HCT116 (cell line): ENCODE data around the gene VANGL2. TPM values are rescaled to one million over a fixed set of nuclear protein-coding genes. Genes with fewer than 3 reads are reported as not detected.

Experiments
- ATAC-seq: fragments of 200-7000 bp; cut with Tn5 transposase; 2 replicates; pipeline ENCODE4 v1.9.1; 2020; ENCODE audit warnings: mild to moderate bottlenecking, moderate library complexity
- BruUV-seq: library from RNA; stranded (reverse); fragments of 400-500 nt; replicated peaks from 2 replicates; lab custom pipeline; 2021; lab: Mats Ljungman, UMichigan
- CTCF ChIA-PET: fragments of 300-600 bp; sonication (Branson Sonifier 250); formaldehyde crosslinking; loops from one replicate; lab custom pipeline; 2021; ENCODE audit warnings: antibody characterized with exemption; lab: Charles Lee
- POLR2A ChIA-PET: fragments of 300-600, 350-600 bp; sonication (Branson Sonifier 250); formaldehyde crosslinking; loops from one replicate; lab custom pipeline; 2021; ENCODE audit warnings: antibody characterized with exemption; lab: Charles Lee
- RAD21 ChIA-PET, 2 experiments: fragments of 300-600 bp; sonication (Branson Sonifier 250); formaldehyde crosslinking; loops; one replicate each; lab custom pipeline; 2023; ENCODE audit warnings: low total read pairs in 2 of 2; ENCODE audit not compliant: uncharacterized antibody in 2 of 2, unreplicated experiment in 2 of 2, low non-redundant PET in 1 of 2; lab: Charles Lee
- DNase-seq: peaks from one replicate; pipeline ENCODE4 v3.0.0-alpha.2; 2010; ENCODE audit warnings: low read depth, low spot score
- H2AFZ ChIP-seq: fragments of 200-600 bp; shearing (Covaris generic), sonication (generic); 2 replicates; pipeline ENCODE4 v1.6.1; 2017; ENCODE audit warnings: low read depth, mixed run types, mixed read lengths, antibody characterized with exemption, low read length; ENCODE audit not compliant: poor library complexity, severe bottlenecking
- H3K27ac ChIP-seq: 2 replicates; pipeline ENCODE4 v1.5.1; 2012; ENCODE audit warnings: low read depth, low read length
- H3K27me3 ChIP-seq: fragments of 200-600 bp; sonication (generic); 2 replicates; pipeline ENCODE4 v1.6.1; 2016; ENCODE audit warnings: mixed run types, low read length, mixed read lengths; ENCODE audit not compliant: insufficient read depth
- H3K36me3 ChIP-seq, 2 experiments: fragments of 200-500 bp in 1 of 2; fragments of 200-600 bp in 1 of 2; sonication (Bioruptor generic) in 1 of 2; sonication (generic) in 1 of 2; 2 replicates each; pipeline versions ENCODE4 v1.5.1 to v1.6.1; 2014 to 2016; ENCODE audit warnings: low read length in 2 of 2, inconsistent platforms in 1 of 2, mixed read lengths in 1 of 2, mixed run types in 1 of 2; ENCODE audit not compliant: insufficient read depth in 2 of 2, control insufficient read depth in 1 of 2
- H3K4me1 ChIP-seq, 2 experiments: fragments of 200-600 bp in 1 of 2; sonication (generic) in 1 of 2; 2 replicates each; pipeline versions ENCODE4 v1.5.1 to v1.6.1; 2012 to 2017; ENCODE audit warnings: low read length in 2 of 2, inconsistent platforms in 1 of 2, mild to moderate bottlenecking in 1 of 2, mixed read lengths in 1 of 2, mixed run types in 1 of 2, moderate library complexity in 1 of 2; ENCODE audit not compliant: insufficient read depth in 2 of 2, control insufficient read depth in 1 of 2
- H3K4me2 ChIP-seq: fragments of 200-600 bp; sonication (generic); 2 replicates; pipeline ENCODE4 v1.6.1; 2017; ENCODE audit warnings: mixed run types, low read length, mixed read lengths
- H3K4me3 ChIP-seq, 2 experiments: fragments of 200-600 bp in 1 of 2; sonication (generic) in 1 of 2; replicated peaks in 1 of 2; 2 replicates each; pipeline ENCODE4 v1.5.1; 2011 to 2016; ENCODE audit warnings: low read length in 2 of 2, control low read depth in 1 of 2, low read depth in 1 of 2, mild to moderate bottlenecking in 1 of 2, mixed read lengths in 1 of 2, mixed run types in 1 of 2
- H3K79me2 ChIP-seq: fragments of 200-600 bp; sonication (generic); 2 replicates; pipeline ENCODE4 v1.6.1; 2017; ENCODE audit warnings: mild to moderate bottlenecking, mixed run types, low read length, moderate library complexity, mixed read lengths; ENCODE audit not compliant: insufficient read depth
- H3K9ac ChIP-seq: fragments of 200-600 bp; sonication (generic); 2 replicates; pipeline ENCODE4 v1.6.1; 2016; ENCODE audit warnings: low read length, mixed read lengths
- H3K9me2 ChIP-seq: fragments of 200-600 bp; sonication (generic), shearing (Covaris generic); 2 replicates; pipeline ENCODE4 v1.6.1; 2017; ENCODE audit warnings: mixed run types, mild to moderate bottlenecking, moderate library complexity; ENCODE audit not compliant: insufficient read depth
- H3K9me3 ChIP-seq, 2 experiments: fragments of 200-500 bp in 1 of 2; fragments of 200-600 bp in 1 of 2; sonication (Bioruptor generic) in 1 of 2; sonication (generic) in 1 of 2; 2 replicates each; pipeline ENCODE4 v1.6.1; 2014 to 2017; ENCODE audit warnings: low read length in 2 of 2, mixed read lengths in 2 of 2, inconsistent platforms in 1 of 2, low read depth in 1 of 2, mild to moderate bottlenecking in 1 of 2, mixed run types in 1 of 2, moderate library complexity in 1 of 2; ENCODE audit not compliant: control insufficient read depth in 1 of 2, insufficient read depth in 1 of 2
- H4K20me1 ChIP-seq: fragments of 200-600 bp; sonication (generic), shearing (Covaris generic); 2 replicates; pipeline ENCODE4 v1.6.1; 2017; ENCODE audit warnings: mixed run types, mild to moderate bottlenecking, moderate library complexity; ENCODE audit not compliant: insufficient read depth
- CBX3 ChIP-seq: IDR thresholded peaks from 2 replicates; pipeline ENCODE4 v1.6.1; 2012; ENCODE audit warnings: low read depth
- EZH2 ChIP-seq: fragments of 200-600 bp; sonication (generic); IDR thresholded peaks from 2 replicates; pipeline ENCODE4 v1.6.1; 2017; ENCODE audit warnings: antibody characterized with exemption, mixed run types
- MAX ChIP-seq: IDR thresholded peaks from 2 replicates; pipeline ENCODE4 v1.6.1; 2012
- POLR2AphosphoS5 ChIP-seq: IDR thresholded peaks from 2 replicates; pipeline ENCODE4 v1.6.1; 2011; ENCODE audit warnings: mild to moderate bottlenecking, low read depth, low read length, moderate library complexity
- SRF ChIP-seq: IDR thresholded peaks from 2 replicates; pipeline ENCODE4 v1.6.1; 2012; ENCODE audit warnings: low read depth
- TCF7L2 ChIP-seq: IDR thresholded peaks from 2 replicates; pipeline ENCODE4 v1.7.0; 2011; ENCODE audit warnings: borderline replicate concordance, inconsistent platforms; ENCODE audit not compliant: insufficient read depth, insufficient read length; ENCODE audit errors: extremely low read depth
- intact Hi-C: fragments of 100-400 bp; cut with micrococcal nuclease; formaldehyde crosslinking; loops from 2 replicates; pipeline ENCODE4 v1.10.0; 2022
- total RNA-seq: library from RNA; stranded (reverse); gene quantifications from one replicate; pipeline ENCODE4 v1.2.1, GENCODE V29; 2021; ENCODE audit not compliant: unreplicated experiment
- TF ChIP-seq, protein P1 (sequence below): IDR thresholded peaks from 2 replicates; pipeline ENCODE4 v1.6.1; 2012; ENCODE audit warnings: low read depth

The VANGL2 gene
- total RNA-seq, 1 experiment from 2014 or later: 1.1 TPM

DNA sequence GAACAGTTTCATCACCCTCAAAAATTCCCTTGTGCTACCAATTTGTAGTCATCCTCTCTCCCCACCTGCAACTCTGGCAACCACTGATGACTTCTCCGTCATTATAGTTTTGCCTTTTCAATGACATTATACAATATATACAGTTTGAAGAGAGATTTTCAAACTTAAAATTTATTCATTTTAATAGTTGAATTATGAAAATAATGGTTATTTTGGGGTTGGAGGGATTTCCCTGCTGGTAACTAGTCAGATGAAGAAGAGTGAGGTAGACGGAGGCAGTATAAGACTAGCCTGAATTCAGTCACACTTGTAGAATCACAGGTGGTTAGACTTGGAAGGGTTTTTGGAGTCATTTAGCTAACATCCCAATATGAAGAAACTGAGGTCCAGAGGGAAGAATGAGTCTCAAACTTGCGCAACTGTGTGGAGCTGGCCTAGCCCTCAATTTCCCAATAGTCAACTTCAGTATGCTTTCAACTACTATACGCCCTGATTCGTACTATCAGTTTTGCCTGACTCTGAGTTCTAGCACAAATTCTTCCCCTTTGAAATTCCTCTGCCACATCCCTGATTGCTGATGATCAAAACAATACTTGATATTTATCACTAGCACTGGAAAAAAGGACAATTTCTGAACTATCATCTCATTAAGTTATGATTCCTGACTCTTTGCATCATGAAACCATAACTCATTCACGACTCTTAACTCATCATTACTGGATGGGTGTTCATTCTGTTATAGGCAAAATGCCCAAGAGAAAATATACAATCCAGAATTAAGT, 54.2 kb downstream of the VANGL2 start:
- no peak for TF ChIP-seq CBX3
- TF ChIP-seq, protein P1, sequence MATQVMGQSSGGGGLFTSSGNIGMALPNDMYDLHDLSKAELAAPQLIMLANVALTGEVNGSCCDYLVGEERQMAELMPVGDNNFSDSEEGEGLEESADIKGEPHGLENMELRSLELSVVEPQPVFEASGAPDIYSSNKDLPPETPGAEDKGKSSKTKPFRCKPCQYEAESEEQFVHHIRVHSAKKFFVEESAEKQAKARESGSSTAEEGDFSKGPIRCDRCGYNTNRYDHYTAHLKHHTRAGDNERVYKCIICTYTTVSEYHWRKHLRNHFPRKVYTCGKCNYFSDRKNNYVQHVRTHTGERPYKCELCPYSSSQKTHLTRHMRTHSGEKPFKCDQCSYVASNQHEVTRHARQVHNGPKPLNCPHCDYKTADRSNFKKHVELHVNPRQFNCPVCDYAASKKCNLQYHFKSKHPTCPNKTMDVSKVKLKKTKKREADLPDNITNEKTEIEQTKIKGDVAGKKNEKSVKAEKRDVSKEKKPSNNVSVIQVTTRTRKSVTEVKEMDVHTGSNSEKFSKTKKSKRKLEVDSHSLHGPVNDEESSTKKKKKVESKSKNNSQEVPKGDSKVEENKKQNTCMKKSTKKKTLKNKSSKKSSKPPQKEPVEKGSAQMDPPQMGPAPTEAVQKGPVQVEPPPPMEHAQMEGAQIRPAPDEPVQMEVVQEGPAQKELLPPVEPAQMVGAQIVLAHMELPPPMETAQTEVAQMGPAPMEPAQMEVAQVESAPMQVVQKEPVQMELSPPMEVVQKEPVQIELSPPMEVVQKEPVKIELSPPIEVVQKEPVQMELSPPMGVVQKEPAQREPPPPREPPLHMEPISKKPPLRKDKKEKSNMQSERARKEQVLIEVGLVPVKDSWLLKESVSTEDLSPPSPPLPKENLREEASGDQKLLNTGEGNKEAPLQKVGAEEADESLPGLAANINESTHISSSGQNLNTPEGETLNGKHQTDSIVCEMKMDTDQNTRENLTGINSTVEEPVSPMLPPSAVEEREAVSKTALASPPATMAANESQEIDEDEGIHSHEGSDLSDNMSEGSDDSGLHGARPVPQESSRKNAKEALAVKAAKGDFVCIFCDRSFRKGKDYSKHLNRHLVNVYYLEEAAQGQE: no peak
- H3K4me2 ChIP-seq: no peak overlapping the region
- no peak overlapping the region for H3K9ac ChIP-seq
- no peaks in the 10 kb centered on the region for H3K36me3 ChIP-seq
- DNase-seq: no peak
- intact Hi-C loops: no loop called here
- CTCF ChIA-PET: no interaction called here
- ATAC-seq: no peak
- no peaks in the 10 kb centered on the region for H3K27me3 ChIP-seq
- RAD21 ChIA-PET: no interaction called here
- H3K4me1 ChIP-seq: no peaks in the 10 kb centered on the region
- no peak overlapping the region for H2AFZ ChIP-seq
- no peaks in the 10 kb centered on the region for H3K79me2 ChIP-seq
- H4K20me1 ChIP-seq: no peaks in the 10 kb centered on the region
- no peaks in the 10 kb centered on the region for H3K9me2 ChIP-seq
- no peaks in the 10 kb centered on the region for H3K9me3 ChIP-seq
- H3K4me3 ChIP-seq: no peak overlapping the region
- no peak overlapping the region for H3K27ac ChIP-seq
- no TSS peak for BruUV-seq
- POLR2A ChIA-PET: no interaction called here

DNA sequence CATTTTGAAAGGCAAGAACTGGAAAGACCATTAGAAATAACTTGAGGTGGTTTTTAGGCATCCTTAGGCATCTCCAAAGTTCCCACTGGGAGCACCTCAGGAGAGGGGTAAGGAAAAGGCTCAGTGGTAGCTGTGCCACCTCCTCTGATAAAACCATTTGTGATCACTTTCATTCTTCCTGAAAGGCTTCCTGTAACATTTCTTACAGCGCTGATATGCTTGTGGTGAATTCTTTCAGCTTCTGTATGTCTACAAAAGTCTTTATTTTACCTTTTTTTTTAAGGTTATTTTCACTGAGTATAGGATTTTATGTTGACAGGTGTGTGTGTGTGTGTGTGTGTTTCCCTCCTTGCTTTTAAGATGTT, 54.8 kb downstream of the VANGL2 start:
- no peak for TF ChIP-seq MAX
- TF ChIP-seq POLR2AphosphoS5: no peak
- no peak for TF ChIP-seq EZH2
- TF ChIP-seq SRF: no peak
- no peak for TF ChIP-seq TCF7L2
- CTCF ChIA-PET: no interaction called here
- Histone ChIP-seq H3K9me3 (no peaks in the 10 kb centered on the region), H3K27me3 (no peaks in the 10 kb centered on the region), H3K79me2 (no peaks in the 10 kb centered on the region), H3K4me3 (no peak overlapping the region), H4K20me1 (no peaks in the 10 kb centered on the region), H3K4me2 (no peak overlapping the region), H3K4me1 (no peaks in the 10 kb centered on the region), H3K9me2 (no peaks in the 10 kb centered on the region), H2AFZ (no peak overlapping the region), H3K36me3 (no peaks in the 10 kb centered on the region), H3K9ac (no peak overlapping the region), H3K27ac (no peak overlapping the region)
- POLR2A ChIA-PET: no interaction called here
- DNase-seq (no peak), ATAC-seq (no peak)
- intact Hi-C loops: no loop called here
- BruUV-seq: no TSS peak
- RAD21 ChIA-PET: no interaction called here
